Bronchial smooth muscle cell (primary cell): ENCODE data around the gene NTM. TPM values are rescaled to one million over a fixed set of nuclear protein-coding genes. Genes with fewer than 3 reads are reported as not detected.

Experiments
- total RNA-seq: library from RNA; depleted of rRNA; stranded (reverse); fragments of >200 nt; gene quantifications from 2 replicates; pipeline ENCODE4 v1.2.1, GENCODE V29; 2014

The NTM gene
- 3.1 and 8.2 TPM in 2 replicates for total RNA-seq

GRCh38 chr11:131370090-131370751 lies at the start of gene NTM:
Gene NTM (plus strand): TSS chr11:131370615.

